ENCODE results near the gene RYR2. TPM values are rescaled to one million over a fixed set of nuclear protein-coding genes. Genes with fewer than 3 reads are reported as not detected.

RYR2 gene
- total and polyA plus RNA-seq, 4 donors: 2.6 to 128 (median 17.7) TPM

- Histone ChIP-seq H3K9me3 (ENCODE audit: control insufficient read depth, low read length) (no peaks in the 10 kb centered on the region), H3K36me3 (ENCODE audit: control insufficient read depth in 1 of 2, insufficient read depth in 2 of 2, low read length in 1 of 2) (no peaks in the 10 kb centered on the region), H3K4me3 (ENCODE audit: low read length in 2 of 2) (no peak overlapping the region), H3K27ac (ENCODE audit: low read depth in 1 of 2, low read length in 2 of 2) (no peak overlapping the region), H3K27me3 (ENCODE audit: control insufficient read depth in 1 of 2, insufficient read depth in 2 of 2, low read length in 1 of 2) (no peaks in the 10 kb centered on the region), H3K4me1 (ENCODE audit: control insufficient read depth in 1 of 2, insufficient read depth in 2 of 2, low read length in 2 of 2) (no peaks in the 10 kb centered on the region)
- WGBS, 2 donors: 71 to 73% methylated on average over 5 of the region's 5 CpGs
- no peak for DNase-seq
- intact Hi-C loops (cut with DNase I): no loop called here
- no peak for ATAC-seq (ENCODE audit: low FRiP score)
Observed at GRCh38 chr1:237759377-237759776, 717.4 kb downstream of the RYR2 start.

GRCh38 chr1:237760951-237761350 lies 719.0 kb downstream of the RYR2 start:
- intact Hi-C loops (cut with DNase I): no loop called here
- H3K4me1 ChIP-seq (ENCODE audit: control insufficient read depth in 1 of 2, insufficient read depth in 2 of 2, low read length in 2 of 2): no peaks in the 10 kb centered on the region
- H3K36me3 ChIP-seq (ENCODE audit: control insufficient read depth in 1 of 2, insufficient read depth in 2 of 2, low read length in 1 of 2): no peaks in the 10 kb centered on the region
- H3K9me3 ChIP-seq (ENCODE audit: control insufficient read depth, low read length): no peaks in the 10 kb centered on the region
- H3K27me3 ChIP-seq (ENCODE audit: control insufficient read depth in 1 of 2, insufficient read depth in 2 of 2, low read length in 1 of 2): no peaks in the 10 kb centered on the region
- 25 to 35% methylated on average over 5 of the region's 5 CpGs for WGBS, 2 donors
- H3K27ac ChIP-seq (ENCODE audit: low read depth in 1 of 2, low read length in 2 of 2): no peak overlapping the region
- no peak overlapping the region for H3K4me3 ChIP-seq (ENCODE audit: low read length in 2 of 2)
- ATAC-seq (ENCODE audit: low FRiP score) (no peak), DNase-seq (no peak)

- H3K4me1 ChIP-seq (ENCODE audit: control insufficient read depth in 1 of 2, insufficient read depth in 2 of 2, low read length in 2 of 2): no peaks in the 10 kb centered on the region
- H3K4me3 ChIP-seq (ENCODE audit: low read length in 2 of 2): no peak overlapping the region
- H3K27ac ChIP-seq (ENCODE audit: low read depth in 1 of 2, low read length in 2 of 2): no peak overlapping the region
- H3K9me3 ChIP-seq (ENCODE audit: control insufficient read depth, low read length): no peaks in the 10 kb centered on the region
- intact Hi-C loops (cut with DNase I): no loop called here
- WGBS, 2 donors: 72 to 80% methylated on average over 7 of the region's 7 CpGs
- no peak for ATAC-seq (ENCODE audit: low FRiP score)
- H3K36me3 ChIP-seq (ENCODE audit: control insufficient read depth in 1 of 2, insufficient read depth in 2 of 2, low read length in 1 of 2): no peaks in the 10 kb centered on the region
- H3K27me3 ChIP-seq (ENCODE audit: control insufficient read depth in 1 of 2, insufficient read depth in 2 of 2, low read length in 1 of 2): no peaks in the 10 kb centered on the region
- no peak for DNase-seq
Observed at GRCh38 chr1:237763137-237763536, 721.2 kb downstream of the RYR2 start.

- intact Hi-C loops (cut with DNase I): no loop called here
- no peak for DNase-seq
- H3K9me3 ChIP-seq (ENCODE audit: control insufficient read depth, low read length): no peaks in the 10 kb centered on the region
- no peak overlapping the region for H3K4me3 ChIP-seq (ENCODE audit: low read length in 2 of 2)
- WGBS, 2 donors: 39 to 48% methylated on average over 2 of the region's 2 CpGs
- no peak overlapping the region for H3K27ac ChIP-seq (ENCODE audit: low read depth in 1 of 2, low read length in 2 of 2)
- H3K27me3 ChIP-seq (ENCODE audit: control insufficient read depth in 1 of 2, insufficient read depth in 2 of 2, low read length in 1 of 2): no peaks in the 10 kb centered on the region
- H3K36me3 ChIP-seq (ENCODE audit: control insufficient read depth in 1 of 2, insufficient read depth in 2 of 2, low read length in 1 of 2): no peaks in the 10 kb centered on the region
- no peaks in the 10 kb centered on the region for H3K4me1 ChIP-seq (ENCODE audit: control insufficient read depth in 1 of 2, insufficient read depth in 2 of 2, low read length in 2 of 2)
- ATAC-seq (ENCODE audit: low FRiP score): no peak
Observed at GRCh38 chr1:237763751-237764150, 721.8 kb downstream of the RYR2 start.

- no peaks in the 10 kb centered on the region for H3K9me3 ChIP-seq (ENCODE audit: control insufficient read depth, low read length)
- DNase-seq: no peak
- ATAC-seq (ENCODE audit: low FRiP score): no peak
- H3K36me3 ChIP-seq (ENCODE audit: control insufficient read depth in 1 of 2, insufficient read depth in 2 of 2, low read length in 1 of 2): no peaks in the 10 kb centered on the region
- H3K27ac ChIP-seq (ENCODE audit: low read depth in 1 of 2, low read length in 2 of 2): no peak overlapping the region
- no peak overlapping the region for H3K4me3 ChIP-seq (ENCODE audit: low read length in 2 of 2)
- WGBS, 2 donors: 50 to 58% methylated on average over 2 of the region's 2 CpGs
- intact Hi-C loops (cut with DNase I): no loop called here
- no peaks in the 10 kb centered on the region for H3K27me3 ChIP-seq (ENCODE audit: control insufficient read depth in 1 of 2, insufficient read depth in 2 of 2, low read length in 1 of 2)
- H3K4me1 ChIP-seq (ENCODE audit: control insufficient read depth in 1 of 2, insufficient read depth in 2 of 2, low read length in 2 of 2): no peaks in the 10 kb centered on the region
Observed at GRCh38 chr1:237769916-237770315, 727.9 kb downstream of the RYR2 start.

GRCh38 chr1:237772009-237772408 lies 730.0 kb downstream of the RYR2 start:
- no peaks in the 10 kb centered on the region for H3K27me3 ChIP-seq (ENCODE audit: control insufficient read depth in 1 of 2, insufficient read depth in 2 of 2, low read length in 1 of 2)
- no peak for ATAC-seq (ENCODE audit: low FRiP score)
- H3K27ac ChIP-seq (ENCODE audit: low read depth in 1 of 2, low read length in 2 of 2): no peak overlapping the region
- no peak for DNase-seq
- intact Hi-C loops (cut with DNase I): no loop called here
- 54 to 61% methylated on average over 3 of the region's 3 CpGs for WGBS, 2 donors
- peaks cover 0 to 2% of the 10 kb centered on the region in 2 donors for H3K4me1 ChIP-seq (ENCODE audit: control insufficient read depth in 1 of 2, insufficient read depth in 2 of 2, low read length in 2 of 2)
- no peaks in the 10 kb centered on the region for H3K9me3 ChIP-seq (ENCODE audit: control insufficient read depth, low read length)
- H3K36me3 ChIP-seq (ENCODE audit: control insufficient read depth in 1 of 2, insufficient read depth in 2 of 2, low read length in 1 of 2): no peaks in the 10 kb centered on the region
- H3K4me3 ChIP-seq (ENCODE audit: low read length in 2 of 2): no peak overlapping the region

GRCh38 chr1:237774246-237774645 lies 732.3 kb downstream of the RYR2 start:
- Histone ChIP-seq H3K9me3 (ENCODE audit: control insufficient read depth, low read length) (no peaks in the 10 kb centered on the region), H3K27me3 (ENCODE audit: control insufficient read depth in 1 of 2, insufficient read depth in 2 of 2, low read length in 1 of 2) (no peaks in the 10 kb centered on the region), H3K27ac (ENCODE audit: low read depth in 1 of 2, low read length in 2 of 2) (no peak overlapping the region), H3K36me3 (ENCODE audit: control insufficient read depth in 1 of 2, insufficient read depth in 2 of 2, low read length in 1 of 2) (no peaks in the 10 kb centered on the region), H3K4me1 (ENCODE audit: control insufficient read depth in 1 of 2, insufficient read depth in 2 of 2, low read length in 2 of 2) (peaks cover 0 to 2% of the 10 kb centered on the region in 2 donors), H3K4me3 (ENCODE audit: low read length in 2 of 2) (no peak overlapping the region)
- intact Hi-C loops (cut with DNase I): no loop called here
- ATAC-seq (ENCODE audit: low FRiP score): no peak
- DNase-seq: no peak
- 63 to 65% methylated on average over 4 of the region's 4 CpGs for WGBS, 2 donors

- Histone ChIP-seq H3K27me3 (ENCODE audit: control insufficient read depth in 1 of 2, insufficient read depth in 2 of 2, low read length in 1 of 2) (no peaks in the 10 kb centered on the region), H3K27ac (ENCODE audit: low read depth in 1 of 2, low read length in 2 of 2) (no peak overlapping the region), H3K36me3 (ENCODE audit: control insufficient read depth in 1 of 2, insufficient read depth in 2 of 2, low read length in 1 of 2) (peaks cover 0 to 2% of the 10 kb centered on the region in 2 donors), H3K9me3 (ENCODE audit: control insufficient read depth, low read length) (no peaks in the 10 kb centered on the region), H3K4me1 (ENCODE audit: control insufficient read depth in 1 of 2, insufficient read depth in 2 of 2, low read length in 2 of 2) (peaks cover 0 to 2% of the 10 kb centered on the region in 2 donors), H3K4me3 (ENCODE audit: low read length in 2 of 2) (no peak overlapping the region)
- DNase-seq: no peak
- intact Hi-C loops (cut with DNase I): no loop called here
- 82% methylated on average over 3 of the region's 3 CpGs for WGBS, 2 donors
- no peak for ATAC-seq (ENCODE audit: low FRiP score)
Observed at GRCh38 chr1:237779356-237779755, 737.4 kb downstream of the RYR2 start.

- intact Hi-C loops (cut with DNase I): no loop called here
- no peak for ATAC-seq (ENCODE audit: low FRiP score)
- WGBS, 2 donors: 57 to 68% methylated on average over 11 of the region's 11 CpGs
- peaks cover 4 to 8% of the 10 kb centered on the region in 2 donors for H3K36me3 ChIP-seq (ENCODE audit: control insufficient read depth in 1 of 2, insufficient read depth in 2 of 2, low read length in 1 of 2)
- H3K4me1 ChIP-seq (ENCODE audit: control insufficient read depth in 1 of 2, insufficient read depth in 2 of 2, low read length in 2 of 2): no peaks in the 10 kb centered on the region
- H3K27ac ChIP-seq (ENCODE audit: low read depth in 1 of 2, low read length in 2 of 2): no peak overlapping the region
- no peaks in the 10 kb centered on the region for H3K27me3 ChIP-seq (ENCODE audit: control insufficient read depth in 1 of 2, insufficient read depth in 2 of 2, low read length in 1 of 2)
- no peaks in the 10 kb centered on the region for H3K9me3 ChIP-seq (ENCODE audit: control insufficient read depth, low read length)
- H3K4me3 ChIP-seq (ENCODE audit: low read length in 2 of 2): no peak overlapping the region
- DNase-seq: no peak
Observed at GRCh38 chr1:237786066-237786719, 744.2 kb downstream of the RYR2 start.
